IPS-NIHi7 (cell line): ENCODE measurements around the gene ZNF385B.

Experiments used
- DNase-seq: peaks from one replicate; pipeline ENCODE4 v3.0.0; 2012; ENCODE audit warnings: mixed read lengths; ENCODE audit errors: extremely low spot score

The ZNF385B gene

GRCh38 chr2:179554639-179555386, 306.6 kb downstream of the ZNF385B start:
- DNase-seq: no peak

- no peak for DNase-seq
Measured at GRCh38 chr2:179553382-179553781, 308.0 kb downstream of the ZNF385B start.

GRCh38 chr2:179551539-179552045, 309.8 kb downstream of the ZNF385B start:
- no peak for DNase-seq

GRCh38 chr2:179550849-179551248, 310.6 kb downstream of the ZNF385B start:
- DNase-seq: no peak

- DNase-seq: peak; percentile 40
Measured at GRCh38 chr2:179550214-179550613, 311.2 kb downstream of the ZNF385B start.

GRCh38 chr2:179546656-179547055, 314.8 kb downstream of the ZNF385B start:
- no peak for DNase-seq

GRCh38 chr2:179545024-179545423, 316.4 kb downstream of the ZNF385B start:
- no peak for DNase-seq

GRCh38 chr2:179543361-179543901, 318.0 kb downstream of the ZNF385B start:
- DNase-seq: no peak

GRCh38 chr2:179541586-179541985, 319.8 kb downstream of the ZNF385B start:
- DNase-seq: no peak

- DNase-seq: no peak
Measured at GRCh38 chr2:179539124-179539511, 322.3 kb downstream of the ZNF385B start.

- DNase-seq: no peak
Measured at GRCh38 chr2:179538406-179539123, 322.8 kb downstream of the ZNF385B start.

- no peak for DNase-seq
Measured at GRCh38 chr2:179536185-179536584, 325.2 kb downstream of the ZNF385B start.

GRCh38 chr2:179533875-179534274, 327.5 kb downstream of the ZNF385B start:
- no peak for DNase-seq

GRCh38 chr2:179532863-179533278, 328.5 kb downstream of the ZNF385B start:
- no peak for DNase-seq

GRCh38 chr2:179528576-179529069, 332.8 kb downstream of the ZNF385B start:
- no peak for DNase-seq

- no peak for DNase-seq
Measured at GRCh38 chr2:179525340-179525739, 336.1 kb downstream of the ZNF385B start.

- no peak for DNase-seq
Measured at GRCh38 chr2:179524809-179525339, 336.5 kb downstream of the ZNF385B start.

GRCh38 chr2:179521944-179522343, 339.5 kb downstream of the ZNF385B start:
- DNase-seq: no peak

GRCh38 chr2:179518830-179519229, 342.6 kb downstream of the ZNF385B start:
- no peak for DNase-seq

GRCh38 chr2:179513181-179513580, 348.2 kb downstream of the ZNF385B start:
- no peak for DNase-seq

GRCh38 chr2:179512281-179513035, 349.0 kb downstream of the ZNF385B start:
- DNase-seq: no peak
